HG02588 (cell line): ENCODE data around the gene ADAMTS3.

Experiments
- ATAC-seq: cut with Tn5 transposase; IDR thresholded peaks from one replicate; pipeline ENCODE4 v1.9.1; 2021; ENCODE audit warnings: mild to moderate bottlenecking, moderate library complexity; ENCODE audit not compliant: unreplicated experiment

ADAMTS3 gene

DNA sequence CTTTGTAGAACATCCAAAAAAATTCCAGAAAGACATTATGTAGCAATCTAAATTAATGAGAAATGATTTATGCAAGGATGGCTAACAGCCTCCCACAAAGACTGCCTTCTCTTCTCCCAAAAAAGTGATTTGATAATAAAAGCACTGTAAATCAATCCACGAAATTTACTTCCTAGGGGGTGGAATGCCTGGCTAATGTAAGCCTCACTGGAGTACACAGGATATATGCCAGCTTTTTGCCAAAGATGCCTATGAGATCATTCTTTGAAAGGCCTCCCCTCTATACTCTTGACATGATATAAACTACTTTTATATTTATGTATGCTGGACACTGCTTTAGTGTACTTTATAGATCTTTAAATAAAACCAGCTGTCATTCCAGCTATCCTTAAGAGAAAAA, 211.1 kb downstream of the ADAMTS3 start:
- no peak for ATAC-seq

DNA sequence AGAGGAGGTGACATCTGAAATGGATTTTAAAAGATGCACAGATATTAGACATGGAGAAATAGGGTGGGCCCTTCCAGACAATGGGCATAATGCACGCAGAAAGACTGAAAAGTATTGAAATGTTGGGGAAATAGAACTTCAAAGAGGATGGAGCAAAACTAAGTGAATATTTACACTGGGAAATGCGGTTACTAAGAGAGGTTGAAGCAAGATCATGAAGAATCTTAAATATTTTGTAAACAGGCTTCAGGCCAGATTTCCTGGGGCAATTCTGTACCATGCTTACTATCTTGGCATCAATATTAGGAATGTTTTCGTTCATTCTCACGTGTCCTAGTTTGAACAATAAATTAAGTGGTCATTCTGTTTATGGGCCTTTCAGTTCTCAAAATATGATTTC, 216.3 kb downstream of the ADAMTS3 start:
- ATAC-seq, result no peak

DNA sequence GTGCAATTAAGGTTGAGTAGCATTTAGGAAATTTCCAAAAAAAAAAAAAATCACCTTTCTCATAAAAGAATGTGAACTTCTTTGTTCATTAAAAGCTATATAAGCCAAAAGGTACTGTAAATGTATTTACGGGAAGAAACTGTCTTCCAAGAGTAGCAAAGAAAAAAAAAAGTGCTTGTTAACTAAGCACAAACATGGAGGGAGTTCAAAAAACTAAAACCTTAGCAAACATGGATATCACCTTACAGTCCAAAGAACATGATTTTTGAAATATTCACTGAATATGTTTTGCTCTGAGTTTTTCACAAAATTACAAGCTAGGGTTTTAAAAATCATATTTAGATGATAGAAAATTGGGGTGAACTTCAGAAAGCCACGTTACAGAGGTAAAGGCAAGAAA, 217.5 kb downstream of the ADAMTS3 start:
- ATAC-seq, result no peak

DNA sequence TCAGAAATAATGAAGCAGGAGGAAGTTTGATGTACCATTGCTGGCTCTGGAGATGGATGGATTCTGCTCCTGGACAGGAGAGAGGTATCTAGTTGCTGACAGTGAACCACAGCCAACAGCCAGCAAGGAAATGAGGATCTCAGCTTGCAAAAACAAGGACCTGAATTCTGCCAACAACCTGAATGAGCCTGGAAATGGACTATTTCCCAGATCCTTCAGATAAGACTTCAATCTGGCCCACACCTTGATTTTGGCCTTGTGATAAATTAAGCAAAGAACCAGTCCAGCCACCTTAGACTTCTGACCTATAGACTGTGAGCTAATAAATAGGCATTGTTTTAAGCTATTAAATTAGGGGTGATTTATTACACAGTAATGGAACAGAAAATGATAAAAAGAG, 220.3 kb downstream of the ADAMTS3 start:
- no peak for ATAC-seq

GRCh38 chr4:72344418-72344817, 224.6 kb downstream of the ADAMTS3 start:
- ATAC-seq, result no peak

GRCh38 chr4:72341432-72341820, 227.6 kb downstream of the ADAMTS3 start:
- no peak for ATAC-seq

DNA sequence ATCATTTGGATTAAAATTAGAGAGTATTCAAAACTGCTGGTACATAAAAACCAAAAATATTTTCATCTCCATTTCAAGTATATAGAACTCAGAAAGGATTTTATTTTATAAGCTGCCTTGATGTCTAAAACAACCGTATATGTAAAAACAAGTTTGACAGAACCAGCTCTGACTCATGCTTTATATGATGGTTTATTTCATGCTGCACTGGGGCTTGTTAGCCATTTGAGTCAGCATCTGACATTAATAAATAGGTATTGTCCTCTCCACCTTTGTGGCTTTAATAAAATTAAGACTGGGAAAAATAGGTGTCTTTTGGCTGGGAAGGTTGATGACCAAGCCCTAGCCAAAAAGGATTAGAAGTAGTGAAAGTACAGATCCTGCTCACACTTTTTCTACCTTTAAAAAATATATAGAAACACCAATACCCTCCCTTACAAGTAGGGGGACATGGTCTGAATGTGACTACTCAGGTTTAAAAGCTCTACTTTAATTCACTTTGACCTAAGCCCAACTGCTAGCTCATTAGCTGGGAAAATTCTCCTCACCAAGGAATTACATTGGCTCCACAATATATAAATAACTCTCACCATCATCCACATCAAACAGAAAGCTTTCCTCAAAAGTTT, 228.1 kb downstream of the ADAMTS3 start:
- ATAC-seq, result no peak

DNA sequence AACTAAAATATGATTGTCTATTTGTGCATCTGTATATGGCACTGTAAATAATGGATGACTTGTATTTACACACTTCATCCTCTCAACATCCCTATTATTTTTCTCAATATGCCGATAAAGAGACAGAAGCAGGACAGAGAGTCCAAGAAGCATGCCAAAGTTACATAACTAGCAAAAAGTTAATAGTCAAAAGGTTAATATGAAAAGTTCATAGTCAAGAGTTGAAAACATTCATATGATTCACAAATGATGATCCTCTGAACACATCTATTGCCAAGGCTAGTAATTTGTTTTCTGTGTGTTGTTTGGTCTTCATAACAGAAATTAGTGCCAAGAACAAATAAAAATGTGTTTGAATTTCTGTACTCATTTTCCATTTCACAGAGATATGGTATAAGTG, 231.0 kb downstream of the ADAMTS3 start:
- no peak for ATAC-seq

DNA sequence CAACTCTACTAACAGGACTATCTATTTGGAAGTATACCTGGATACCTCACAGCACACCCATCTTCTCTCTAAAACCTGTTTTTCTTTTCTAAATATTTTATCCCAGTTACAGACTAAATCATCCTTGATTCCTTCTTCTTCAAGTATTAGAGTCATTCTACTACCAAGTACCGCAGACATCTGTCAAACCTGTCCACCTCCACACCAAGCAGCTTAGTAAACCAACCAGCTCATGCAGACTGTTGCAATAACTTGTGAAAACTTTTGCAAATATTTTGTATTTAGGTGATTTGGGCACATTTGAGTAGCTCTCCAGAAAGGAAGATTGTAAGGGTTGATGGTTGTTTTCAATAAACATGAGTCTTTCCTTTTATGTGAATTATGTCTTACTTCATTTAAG, 238.6 kb downstream of the ADAMTS3 start:
- no peak for ATAC-seq

- no peak for ATAC-seq
These were observed 242.1 kb downstream of the ADAMTS3 start for GRCh38 chr4:72326692-72327632.

- ATAC-seq, result no peak
These were observed 243.8 kb downstream of the ADAMTS3 start for GRCh38 chr4:72325215-72325614.

- ATAC-seq, result no peak
These were observed 245.8 kb downstream of the ADAMTS3 start for GRCh38 chr4:72323227-72323626.

DNA sequence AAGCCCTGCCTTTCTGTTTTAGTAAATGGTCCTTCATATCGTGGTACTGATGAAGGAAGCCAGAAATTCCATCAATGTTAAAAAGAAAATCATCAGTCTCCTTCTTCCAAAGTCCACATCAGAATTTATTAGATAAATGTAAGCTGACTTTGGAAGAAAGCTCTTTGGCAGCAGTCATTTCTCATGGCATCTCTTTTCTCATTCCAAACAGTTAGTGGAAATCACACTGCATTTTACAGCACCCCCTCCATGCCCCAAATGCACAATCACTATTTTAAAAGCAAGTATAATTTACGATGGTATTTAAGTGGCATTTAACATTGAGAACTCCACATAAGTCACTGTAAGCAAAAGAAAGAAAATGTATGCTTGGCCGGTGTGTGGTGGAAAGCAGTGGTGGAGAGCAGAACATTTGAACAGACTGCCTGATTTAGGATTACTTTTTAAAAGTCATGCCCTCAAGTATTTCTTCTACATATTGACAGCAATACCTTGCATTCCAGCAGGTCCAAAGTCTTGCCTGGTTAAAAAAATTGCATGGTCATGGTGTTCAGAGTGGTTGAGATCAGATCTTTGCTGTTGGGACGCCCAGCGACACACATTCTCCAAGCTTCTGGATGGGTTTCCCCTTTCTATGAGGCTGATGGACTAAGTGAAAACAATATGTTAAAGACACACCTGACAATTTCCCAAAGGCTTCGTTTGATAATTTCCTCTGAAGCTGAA, 248.6 kb downstream of the ADAMTS3 start:
- no peak for ATAC-seq

DNA sequence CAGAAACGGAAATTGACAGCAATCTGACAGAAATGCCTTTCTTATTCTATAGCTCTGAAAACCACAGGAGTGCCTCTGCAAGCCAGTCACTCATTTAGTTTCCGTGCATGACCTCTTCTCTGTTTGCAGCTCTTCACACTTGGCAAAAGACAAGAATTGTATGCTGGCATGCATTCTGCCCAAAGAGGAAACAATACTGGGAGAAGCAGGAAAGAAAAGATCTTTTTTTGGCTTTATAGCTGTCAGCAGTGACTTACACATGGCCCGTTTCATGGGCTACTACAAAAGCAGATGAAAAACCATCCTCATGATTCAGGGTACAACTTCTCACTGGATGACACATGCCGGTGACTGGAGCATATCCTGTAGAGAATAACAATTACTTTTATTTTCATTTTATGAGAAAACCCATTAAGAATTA, 249.4 kb downstream of the ADAMTS3 start:
- ATAC-seq, result no peak

GRCh38 chr4:72318421-72319170, 250.4 kb downstream of the ADAMTS3 start:
- ATAC-seq, result no peak

DNA sequence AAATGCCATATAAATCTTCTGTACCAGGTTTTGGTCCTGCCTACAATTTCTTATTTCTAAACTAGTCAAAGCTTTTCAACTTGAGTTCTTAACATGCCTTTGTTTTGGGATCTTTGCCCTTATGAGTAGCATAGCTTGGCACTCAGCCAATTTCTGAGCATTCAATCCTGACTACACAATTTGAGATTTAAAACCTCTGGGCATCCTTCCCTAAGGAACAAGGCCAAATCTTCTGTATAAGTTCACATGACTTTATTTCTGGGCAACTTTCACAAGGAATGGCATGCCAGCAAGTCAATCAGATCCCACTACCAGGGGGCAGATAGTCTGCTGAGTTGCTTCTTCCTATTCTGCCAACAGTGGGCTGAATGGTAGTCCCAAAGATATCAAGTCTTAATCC, 254.2 kb downstream of the ADAMTS3 start:
- no peak for ATAC-seq

DNA sequence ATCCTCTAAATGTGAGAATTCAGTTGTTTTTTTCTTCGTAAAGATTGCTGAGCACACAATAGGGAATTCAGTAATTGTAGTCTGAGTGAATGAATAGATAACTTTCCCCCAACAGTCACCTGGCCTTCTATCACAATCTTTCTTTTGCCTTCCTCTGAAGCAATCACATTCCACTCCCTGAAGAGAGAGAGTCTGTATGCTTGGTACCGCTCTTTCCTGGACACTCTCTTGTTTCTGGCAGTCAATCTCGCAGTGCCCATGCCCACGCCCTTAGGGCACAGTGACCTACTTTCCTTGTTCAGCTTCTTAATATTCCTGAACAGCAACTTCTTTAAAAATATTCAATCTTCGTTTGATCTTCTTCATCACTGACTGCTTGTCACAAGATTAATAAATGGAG, 255.9 kb downstream of the ADAMTS3 start:
- no peak for ATAC-seq

DNA sequence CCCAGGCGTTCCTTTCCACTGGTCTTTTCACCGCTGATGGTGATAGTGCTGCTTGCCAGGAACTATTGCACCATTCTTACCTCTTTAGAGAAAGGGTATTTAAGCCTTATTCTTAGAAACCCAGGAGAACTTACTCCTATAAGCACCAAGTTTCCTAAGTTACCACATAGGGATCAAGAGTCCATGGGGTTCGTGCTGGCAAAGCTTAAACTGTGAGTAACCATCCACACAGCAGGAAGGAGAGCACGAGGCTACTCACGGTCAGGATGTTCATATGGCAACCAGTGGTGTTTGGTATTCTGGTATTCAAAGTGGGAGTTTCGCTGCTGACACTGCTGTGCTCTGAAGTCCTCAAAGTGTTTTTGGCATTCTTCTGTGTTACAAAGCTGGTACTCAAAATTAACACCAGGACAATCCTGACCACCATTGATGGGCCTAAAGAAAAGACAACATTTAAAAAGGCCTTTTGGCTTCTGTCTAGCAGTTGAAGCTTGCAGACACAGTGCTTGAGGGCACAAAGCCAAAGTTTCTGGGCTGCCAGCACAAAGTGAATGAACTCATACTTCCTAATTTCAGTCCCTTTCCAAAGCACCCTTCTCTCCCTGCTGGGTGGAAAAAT, 256.9 kb downstream of the ADAMTS3 start:
- peak; percentile 62 for ATAC-seq

DNA sequence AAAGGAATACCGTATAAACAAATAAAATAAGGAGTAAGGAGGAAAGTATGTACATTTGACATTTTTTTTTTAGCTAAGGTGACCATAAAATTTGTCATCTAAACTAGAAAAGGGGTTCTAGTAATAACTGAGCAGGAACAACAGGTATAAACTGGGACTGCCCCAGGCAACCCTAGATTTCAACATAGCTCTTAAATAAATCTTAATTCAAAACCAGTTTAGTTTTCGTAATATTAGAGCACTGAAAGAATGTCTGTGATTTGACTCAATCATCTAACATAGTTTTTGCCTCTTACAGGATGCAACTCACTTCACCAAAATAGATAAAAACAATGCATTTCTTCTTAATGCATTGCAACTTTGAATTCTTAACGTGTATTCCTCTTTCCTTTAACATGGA, 257.7 kb downstream of the ADAMTS3 start:
- ATAC-seq, result no peak

DNA sequence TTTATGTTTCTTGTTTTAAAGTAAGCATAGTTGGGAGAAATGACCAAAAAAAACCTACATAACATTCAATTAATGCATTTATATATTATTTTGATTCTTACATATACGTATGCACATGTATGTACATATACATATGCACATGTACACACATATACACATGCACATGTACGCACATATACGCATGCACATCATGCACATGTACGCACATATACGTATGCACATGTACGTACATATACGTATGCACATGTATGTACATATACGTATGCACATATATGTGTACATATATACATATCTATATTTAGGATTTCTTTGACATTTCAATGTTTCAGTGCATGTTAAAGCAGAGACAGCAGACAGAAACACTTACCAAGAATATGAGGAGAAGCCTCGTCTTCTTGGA, 263.4 kb downstream of the ADAMTS3 start:
- no peak for ATAC-seq

DNA sequence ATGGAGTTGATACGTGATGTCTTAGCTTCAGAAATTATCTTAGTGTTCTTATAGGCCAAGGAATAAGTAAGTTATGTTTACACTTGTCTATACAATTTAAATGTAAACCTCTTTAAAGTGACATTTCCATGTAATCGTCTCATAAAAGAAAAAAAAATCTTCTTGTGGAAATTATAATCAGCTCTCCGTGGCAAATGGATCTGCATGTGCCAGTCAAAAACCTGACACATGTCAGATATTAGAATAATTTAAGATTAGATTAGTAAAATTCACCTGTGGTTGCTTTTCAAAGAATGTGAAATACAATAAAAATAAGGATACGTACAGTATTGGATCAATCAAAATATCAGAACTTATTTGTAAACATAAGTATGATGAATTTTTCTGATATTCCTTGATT, 263.9 kb downstream of the ADAMTS3 start:
- no peak for ATAC-seq
